Raji (cell line): ENCODE measurements around the gene ZFYVE21.
A peak's percentile ranks its signal among the peaks of the same experiment; 100 is the strongest.

Experiments used
- POLR2A ChIP-seq: IDR thresholded peaks from 2 replicates; pipeline ENCODE4 v1.6.1; 2011; ENCODE audit warnings: low read depth, low read length, control low read depth; ENCODE audit not compliant: insufficient read depth

ZFYVE21 gene

GRCh38 chr14:103708750-103709187 lies 6.8 kb upstream of the ZFYVE21 start:
- no peak for TF ChIP-seq POLR2A

DNA sequence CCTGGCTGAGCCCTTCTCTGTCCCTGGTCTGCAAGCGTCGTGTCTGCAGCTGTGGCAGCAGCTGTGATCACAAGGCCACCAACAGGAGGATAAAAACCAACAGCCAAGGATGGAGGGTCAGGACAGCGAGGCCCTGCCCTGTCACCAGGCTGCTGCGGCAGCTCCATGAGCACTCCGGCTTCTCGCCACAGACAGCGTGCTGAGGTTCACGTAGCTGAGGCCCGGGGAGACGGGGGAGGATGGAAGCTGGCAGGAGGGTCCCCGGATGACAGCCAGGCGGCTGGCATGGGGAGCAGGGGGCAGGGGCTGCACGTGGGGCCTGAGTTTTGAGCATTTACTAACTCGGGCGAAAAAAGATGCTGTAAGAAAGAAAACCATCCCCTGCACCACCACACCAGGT lies 5.8 kb upstream of the ZFYVE21 start:
- TF ChIP-seq POLR2A = no peak

GRCh38 chr14:103710771-103711377 lies 4.7 kb upstream of the ZFYVE21 start:
- no peak for TF ChIP-seq POLR2A

DNA sequence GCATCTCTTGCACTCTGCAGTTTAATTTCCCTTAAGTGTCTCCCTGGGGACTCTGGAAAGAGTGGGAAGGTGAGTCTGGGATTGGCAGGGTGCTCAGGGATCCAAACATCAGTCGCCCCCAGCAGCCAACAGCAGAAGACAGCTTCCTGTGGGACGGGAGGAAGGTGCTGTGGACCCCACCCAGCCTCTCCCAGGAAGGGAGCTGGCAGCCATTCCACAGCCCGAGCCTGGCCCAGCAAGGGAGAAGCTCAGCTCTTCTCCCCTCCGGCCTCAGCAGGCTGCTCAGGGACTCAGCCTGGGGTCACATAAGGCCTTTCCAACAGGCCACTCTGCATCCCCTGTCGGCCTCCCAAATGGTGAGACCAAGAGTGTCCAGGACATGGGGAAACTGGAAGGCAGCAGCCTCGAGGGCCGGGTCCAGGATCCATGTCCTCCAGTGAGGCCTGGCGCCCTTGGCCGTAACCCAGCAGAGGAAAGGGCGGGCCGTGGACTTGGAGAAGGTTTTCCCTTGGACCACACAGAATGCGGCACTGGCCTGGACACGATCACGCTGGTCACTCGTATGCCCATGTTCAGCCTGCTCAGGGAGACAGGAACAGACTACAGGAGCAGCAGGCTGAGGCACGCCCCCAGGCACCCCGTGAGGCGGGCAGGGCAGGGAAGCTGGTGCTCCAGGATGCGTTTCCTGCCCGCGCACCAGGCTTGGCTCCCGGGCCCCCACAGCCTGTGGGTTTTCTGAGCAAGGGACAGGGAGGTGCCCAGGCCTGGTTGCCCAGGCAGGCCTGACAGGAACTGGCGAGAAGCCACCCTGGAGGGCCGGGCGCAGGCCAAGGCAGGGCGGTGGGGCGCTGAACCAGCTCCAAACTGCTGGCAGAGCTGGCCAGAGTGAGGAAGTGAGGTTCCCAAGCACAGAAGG lies 3.8 kb upstream of the ZFYVE21 start:
- TF ChIP-seq POLR2A = no peak

DNA sequence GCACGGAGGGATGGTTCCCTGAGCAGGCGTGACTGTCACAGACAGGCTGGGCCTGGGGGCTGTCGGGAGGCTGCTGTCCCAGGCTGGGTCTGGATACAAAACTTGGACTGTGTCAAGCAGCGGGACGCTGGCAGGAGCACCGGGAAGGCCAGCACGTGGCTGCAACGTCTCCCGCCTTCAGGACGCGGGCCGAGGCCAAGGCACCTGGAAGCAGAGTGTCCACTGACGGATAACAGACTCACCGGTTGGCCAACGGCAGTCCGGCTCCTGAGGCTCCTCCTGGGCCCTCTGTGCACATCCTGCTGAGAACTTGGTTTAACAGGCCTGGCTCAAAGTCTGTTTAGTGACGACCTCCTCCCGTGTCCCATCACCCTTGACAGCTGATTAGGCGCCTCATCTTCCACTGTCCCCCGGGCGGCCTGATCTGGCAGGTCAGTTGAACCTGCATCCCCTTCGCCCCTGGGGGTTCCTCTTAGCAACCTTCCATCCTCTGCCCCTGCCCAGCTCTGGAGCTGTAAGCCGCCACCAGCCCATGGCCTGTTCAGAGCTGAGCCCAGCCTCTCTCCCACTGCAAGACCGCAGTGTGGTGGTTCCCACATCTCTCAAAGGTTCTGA lies 2.9 kb upstream of the ZFYVE21 start:
- TF ChIP-seq POLR2A = peak; percentile 24; the same call in 1 of the 2 replicates

- no peak for TF ChIP-seq POLR2A
Observed at GRCh38 chr14:103713304-103714062, 2.1 kb upstream of the ZFYVE21 start.

DNA sequence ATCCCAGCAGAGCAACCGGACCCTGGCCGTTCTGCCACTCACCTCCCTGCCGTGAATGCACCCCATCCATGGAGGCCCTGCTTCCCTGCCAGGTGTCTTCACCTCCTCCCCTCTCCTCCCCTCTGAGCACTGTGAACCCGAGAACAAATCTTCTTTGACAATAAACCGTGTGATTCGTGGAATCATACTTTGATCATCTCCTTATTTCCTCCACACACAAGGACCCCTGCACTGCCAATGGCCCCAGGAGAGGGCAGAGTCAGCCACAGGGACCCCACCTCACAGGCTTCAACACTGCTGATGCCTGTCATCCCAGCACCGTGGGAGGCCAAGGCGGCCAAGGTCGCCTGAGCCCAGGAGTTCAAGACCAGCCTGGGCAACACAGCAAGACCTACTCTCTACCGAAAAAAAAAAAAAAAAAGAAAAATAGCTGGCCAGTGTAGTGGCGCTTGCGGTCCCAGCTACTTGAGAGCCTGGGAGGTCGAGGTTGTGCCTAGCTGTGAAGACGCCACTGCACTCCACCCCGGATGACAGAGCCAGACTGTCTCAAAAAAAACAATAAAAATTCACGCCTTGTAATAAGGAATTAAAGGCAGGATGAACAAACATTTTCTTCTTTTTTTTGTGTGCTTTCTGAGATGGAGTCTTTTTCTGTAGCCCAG lies 1.4 kb upstream of the ZFYVE21 start:
- TF ChIP-seq POLR2A = no peak

- TF ChIP-seq POLR2A = no peak
Observed at GRCh38 chr14:103716091-103716801, 636 bp downstream of the ZFYVE21 start.

DNA sequence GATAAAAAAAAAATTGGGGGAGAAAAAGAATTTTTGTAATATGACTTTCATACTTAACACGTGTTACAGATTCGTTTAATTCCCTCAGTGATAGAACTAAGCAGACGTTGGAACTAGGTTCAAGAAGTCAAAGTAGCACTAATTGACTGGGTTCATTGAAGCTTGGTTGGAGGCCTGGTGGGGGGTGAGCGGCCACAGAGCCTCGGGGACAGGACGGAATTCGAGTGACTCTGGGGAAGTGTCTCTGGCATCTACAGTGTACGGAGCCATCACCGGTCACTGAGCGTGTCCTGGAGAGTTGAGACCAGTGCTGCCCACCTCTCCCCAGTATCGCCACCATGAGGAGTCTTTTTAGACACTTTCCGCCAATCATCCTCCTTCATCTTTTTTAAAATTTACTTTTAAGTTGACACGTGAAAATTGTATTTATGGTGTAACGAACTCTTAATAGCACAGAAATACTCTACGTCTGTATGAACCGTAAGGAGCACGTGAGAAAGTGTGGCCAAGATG lies 1.3 kb downstream of the ZFYVE21 start:
- no peak for TF ChIP-seq POLR2A

- no peak for TF ChIP-seq POLR2A
Observed at GRCh38 chr14:103718572-103718971, 3.0 kb downstream of the ZFYVE21 start.

GRCh38 chr14:103719751-103720150 lies 4.1 kb downstream of the ZFYVE21 start:
- no peak for TF ChIP-seq POLR2A

- TF ChIP-seq POLR2A = no peak
Observed at GRCh38 chr14:103721334-103722120, 5.9 kb downstream of the ZFYVE21 start.

DNA sequence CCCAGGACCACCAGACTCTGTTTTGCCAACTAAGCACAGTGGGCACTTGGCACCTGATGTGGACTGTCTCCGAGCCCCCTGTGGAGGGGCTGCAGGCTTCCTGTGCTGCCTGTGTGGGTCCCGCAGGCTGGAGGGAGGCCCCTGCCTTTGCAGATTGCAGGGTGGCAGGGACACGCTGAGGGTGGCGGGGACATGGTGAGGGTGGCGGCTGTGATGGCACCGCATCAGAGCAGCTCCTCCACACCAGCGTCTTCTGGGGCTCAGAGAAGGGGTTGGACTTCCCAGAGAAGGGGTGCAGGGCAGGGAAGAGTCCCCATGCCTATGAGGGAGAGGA lies 8.1 kb downstream of the ZFYVE21 start:
- no peak for TF ChIP-seq POLR2A
